Ecto neural progenitor cell (in vitro differentiated cells): ENCODE results near the gene APOBEC3F.

Source experiments
- DNase-seq: peaks from one replicate; pipeline ENCODE4 v3.0.0-alpha.2; 2018; ENCODE audit warnings: low spot score

Gene APOBEC3F

GRCh38 chr22:39094717-39095389 lies 54.2 kb downstream of the APOBEC3F start:
- DNase-seq = no peak

GRCh38 chr22:39095971-39096370 lies 55.3 kb downstream of the APOBEC3F start:
- DNase-seq = no peak

- DNase-seq = no peak
Observed at GRCh38 chr22:39097098-39098020, 56.7 kb downstream of the APOBEC3F start, which contains the start of gene APOBEC3H. Gene APOBEC3H, plus strand, starts transcription at chr22:39097244. Its CDS starts 3,035 bp downstream, at chr22:39100279.

- peak; percentile 63 for DNase-seq
Observed at GRCh38 chr22:39098026-39098425, 57.4 kb downstream of the APOBEC3F start.

GRCh38 chr22:39098576-39098975 lies 57.9 kb downstream of the APOBEC3F start:
- no peak for DNase-seq

GRCh38 chr22:39101226-39101625 lies 60.6 kb downstream of the APOBEC3F start:
- no peak for DNase-seq

- DNase-seq = no peak
Observed at GRCh38 chr22:39103431-39103830, 62.8 kb downstream of the APOBEC3F start.
